SK-N-SH treated with all-trans-retinoic acid at 6 μM for 48 hours (cell line): ENCODE results near the gene MYD88.

Experiments
- ATAC-seq: fragments of 200-7000 bp; cut with Tn5 transposase; 3 replicates; pipeline ENCODE4 v1.9.1; 2020; ENCODE audit warnings: mild to moderate bottlenecking, moderate library complexity
- ARNTL ChIP-seq: fragments of 450-650 bp; formaldehyde crosslinking; IDR thresholded peaks from 2 replicates; pipeline ENCODE4 v1.5.0; 2020; ENCODE audit warnings: low read depth, mild to moderate bottlenecking, moderate library complexity, borderline replicate concordance
- BACH2 ChIP-seq: fragments of 250-450 bp; sonication (Bioruptor Pico); IDR thresholded peaks from 2 replicates; pipeline ENCODE4 v1.9.0; 2021; ENCODE audit warnings: mild to moderate bottlenecking, borderline replicate concordance
- CSDC2 ChIP-seq: fragments of 250-450 bp; sonication (Bioruptor Pico); IDR thresholded peaks from 2 replicates; pipeline ENCODE4 v1.5.0; 2020; ENCODE audit warnings: mild to moderate bottlenecking, moderate library complexity
- ESRRG ChIP-seq: fragments of 250-450 bp; sonication (Bioruptor Pico); IDR thresholded peaks from 2 replicates; pipeline ENCODE4 v1.6.1; 2021; ENCODE audit warnings: mild to moderate bottlenecking
- GLIS3 ChIP-seq: fragments of 250-450 bp; sonication (Bioruptor Pico); IDR thresholded peaks from 2 replicates; pipeline ENCODE4 v1.5.0; 2020; ENCODE audit warnings: mild to moderate bottlenecking, moderate library complexity
- ISL1 ChIP-seq: fragments of 250-450 bp; sonication (Bioruptor Pico); IDR thresholded peaks from 2 replicates; pipeline ENCODE4 v2.1.2; 2022; ENCODE audit warnings: mild to moderate bottlenecking, moderate library complexity
- OSR1 ChIP-seq: fragments of 250-450 bp; sonication (Bioruptor Pico); IDR thresholded peaks from 2 replicates; pipeline ENCODE4 v1.8.0; 2022; ENCODE audit warnings: moderate library complexity, mild to moderate bottlenecking, inconsistent platforms
- PPARA ChIP-seq: fragments of 250-450 bp; sonication (Bioruptor Pico); IDR thresholded peaks from 2 replicates; pipeline ENCODE4 v1.5.0; 2020; ENCODE audit warnings: mild to moderate bottlenecking, borderline replicate concordance
- RARB ChIP-seq: fragments of 250-450 bp; sonication (Bioruptor Pico); IDR thresholded peaks from 2 replicates; pipeline ENCODE4 v1.8.0; 2021; ENCODE audit warnings: mild to moderate bottlenecking, moderate library complexity
- SNAI2 ChIP-seq: fragments of 250-450 bp; sonication (Bioruptor Pico); IDR thresholded peaks from 2 replicates; pipeline ENCODE4 v1.5.0; 2020; ENCODE audit warnings: mild to moderate bottlenecking, moderate library complexity
- TOX ChIP-seq: fragments of 250-450 bp; sonication (Bioruptor Pico); IDR thresholded peaks from 2 replicates; pipeline ENCODE4 v1.8.0; 2021; ENCODE audit warnings: mild to moderate bottlenecking, moderate library complexity, borderline replicate concordance
- ZFP3 ChIP-seq: fragments of 250-450 bp; sonication (Bioruptor Pico); IDR thresholded peaks from 2 replicates; pipeline ENCODE4 v1.5.0; 2020; ENCODE audit warnings: mild to moderate bottlenecking, moderate library complexity
- ZFP30 ChIP-seq: fragments of 450-650 bp; formaldehyde crosslinking; IDR thresholded peaks from 2 replicates; pipeline ENCODE4 v1.5.0; 2022; ENCODE audit warnings: mild to moderate bottlenecking, moderate library complexity
- ZNF565 ChIP-seq: fragments of 450-650 bp; formaldehyde crosslinking; conservative IDR thresholded peaks from 2 replicates; pipeline ENCODE4 v1.5.0; 2020; ENCODE audit warnings: low read depth, mild to moderate bottlenecking, moderate library complexity
- ZNF70 ChIP-seq: fragments of 450-650 bp; formaldehyde crosslinking; IDR thresholded peaks from 2 replicates; pipeline ENCODE4 v1.5.0; 2020; ENCODE audit warnings: mild to moderate bottlenecking, moderate library complexity
- ZNF8 ChIP-seq: fragments of 450-650 bp; formaldehyde crosslinking; IDR thresholded peaks from 2 replicates; pipeline ENCODE4 v1.5.0; 2020; ENCODE audit warnings: mild to moderate bottlenecking, moderate library complexity
- TF ChIP-seq, protein P1 (sequence below): fragments of 250-450 bp; sonication (Bioruptor Pico); IDR thresholded peaks from 2 replicates; pipeline ENCODE4 v1.8.0; 2020; ENCODE audit warnings: mild to moderate bottlenecking, moderate library complexity, borderline replicate concordance
- TF ChIP-seq, protein P2 (sequence below): fragments of 250-450 bp; sonication (Bioruptor Pico); IDR thresholded peaks from 2 replicates; pipeline ENCODE4 v1.5.0; 2020; ENCODE audit warnings: mild to moderate bottlenecking, moderate library complexity
- TF ChIP-seq, protein P3 (sequence below): fragments of 250-450 bp; sonication (Bioruptor Pico); IDR thresholded peaks from 2 replicates; pipeline ENCODE4 v1.5.1; 2020; ENCODE audit warnings: low read depth, mild to moderate bottlenecking, moderate library complexity
- TF ChIP-seq, protein P4 (sequence below): fragments of 250-450 bp; sonication (Bioruptor Pico); IDR thresholded peaks from 2 replicates; pipeline ENCODE4 v1.8.0; 2021; ENCODE audit warnings: low read depth, mild to moderate bottlenecking, moderate library complexity, borderline replicate concordance
- TF ChIP-seq, protein P5 (sequence below): fragments of 250-450 bp; sonication (Bioruptor Pico); IDR thresholded peaks from 2 replicates; pipeline ENCODE4 v1.5.1; 2021; ENCODE audit warnings: mild to moderate bottlenecking, moderate library complexity

Gene MYD88

DNA sequence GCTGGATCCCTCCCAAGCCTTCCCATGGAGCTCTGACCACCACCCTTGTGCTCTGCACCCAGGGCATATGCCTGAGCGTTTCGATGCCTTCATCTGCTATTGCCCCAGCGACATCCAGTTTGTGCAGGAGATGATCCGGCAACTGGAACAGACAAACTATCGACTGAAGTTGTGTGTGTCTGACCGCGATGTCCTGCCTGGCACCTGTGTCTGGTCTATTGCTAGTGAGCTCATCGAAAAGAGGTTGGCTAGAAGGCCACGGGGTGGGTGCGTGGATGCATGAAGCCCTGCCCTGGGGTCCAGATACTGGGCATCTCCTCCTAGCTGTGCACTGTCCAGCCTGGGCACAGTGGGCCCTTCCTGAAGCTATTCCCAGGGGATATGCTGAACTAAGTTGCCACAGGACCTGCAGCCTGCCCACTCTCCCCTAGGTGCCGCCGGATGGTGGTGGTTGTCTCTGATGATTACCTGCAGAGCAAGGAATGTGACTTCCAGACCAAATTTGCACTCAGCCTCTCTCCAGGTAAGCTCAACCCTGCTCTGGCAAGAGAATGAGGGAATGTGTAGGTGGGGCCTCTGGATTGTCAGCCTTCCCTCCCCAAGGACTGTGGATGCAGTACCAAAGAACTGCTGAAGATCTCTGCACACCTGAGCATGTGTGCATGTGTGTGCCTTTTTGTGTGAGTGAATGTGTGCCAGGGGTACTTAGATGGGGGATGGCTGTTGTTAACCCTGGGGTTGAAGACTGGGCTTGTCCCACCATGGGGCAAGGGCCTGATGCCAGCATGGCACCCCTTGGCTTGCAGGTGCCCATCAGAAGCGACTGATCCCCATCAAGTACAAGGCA lies 2.1 kb downstream of the MYD88 start:
- no peak for TF ChIP-seq OSR1 (CRISPR knock-in tag)
- TF ChIP-seq PPARA (CRISPR knock-in tag), result no peak
- no peak for TF ChIP-seq ESRRG (CRISPR knock-in tag)
- TF ChIP-seq ZNF8 (CRISPR knock-in tag), result no peak
- TF ChIP-seq ZNF565 (CRISPR knock-in tag), result no peak
- TF ChIP-seq, protein P1, sequence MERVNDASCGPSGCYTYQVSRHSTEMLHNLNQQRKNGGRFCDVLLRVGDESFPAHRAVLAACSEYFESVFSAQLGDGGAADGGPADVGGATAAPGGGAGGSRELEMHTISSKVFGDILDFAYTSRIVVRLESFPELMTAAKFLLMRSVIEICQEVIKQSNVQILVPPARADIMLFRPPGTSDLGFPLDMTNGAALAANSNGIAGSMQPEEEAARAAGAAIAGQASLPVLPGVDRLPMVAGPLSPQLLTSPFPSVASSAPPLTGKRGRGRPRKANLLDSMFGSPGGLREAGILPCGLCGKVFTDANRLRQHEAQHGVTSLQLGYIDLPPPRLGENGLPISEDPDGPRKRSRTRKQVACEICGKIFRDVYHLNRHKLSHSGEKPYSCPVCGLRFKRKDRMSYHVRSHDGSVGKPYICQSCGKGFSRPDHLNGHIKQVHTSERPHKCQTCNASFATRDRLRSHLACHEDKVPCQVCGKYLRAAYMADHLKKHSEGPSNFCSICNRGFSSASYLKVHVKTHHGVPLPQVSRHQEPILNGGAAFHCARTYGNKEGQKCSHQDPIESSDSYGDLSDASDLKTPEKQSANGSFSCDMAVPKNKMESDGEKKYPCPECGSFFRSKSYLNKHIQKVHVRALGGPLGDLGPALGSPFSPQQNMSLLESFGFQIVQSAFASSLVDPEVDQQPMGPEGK (CRISPR knock-in tag), result no peak
- TF ChIP-seq BACH2 (CRISPR knock-in tag), result no peak
- TF ChIP-seq, protein P2, sequence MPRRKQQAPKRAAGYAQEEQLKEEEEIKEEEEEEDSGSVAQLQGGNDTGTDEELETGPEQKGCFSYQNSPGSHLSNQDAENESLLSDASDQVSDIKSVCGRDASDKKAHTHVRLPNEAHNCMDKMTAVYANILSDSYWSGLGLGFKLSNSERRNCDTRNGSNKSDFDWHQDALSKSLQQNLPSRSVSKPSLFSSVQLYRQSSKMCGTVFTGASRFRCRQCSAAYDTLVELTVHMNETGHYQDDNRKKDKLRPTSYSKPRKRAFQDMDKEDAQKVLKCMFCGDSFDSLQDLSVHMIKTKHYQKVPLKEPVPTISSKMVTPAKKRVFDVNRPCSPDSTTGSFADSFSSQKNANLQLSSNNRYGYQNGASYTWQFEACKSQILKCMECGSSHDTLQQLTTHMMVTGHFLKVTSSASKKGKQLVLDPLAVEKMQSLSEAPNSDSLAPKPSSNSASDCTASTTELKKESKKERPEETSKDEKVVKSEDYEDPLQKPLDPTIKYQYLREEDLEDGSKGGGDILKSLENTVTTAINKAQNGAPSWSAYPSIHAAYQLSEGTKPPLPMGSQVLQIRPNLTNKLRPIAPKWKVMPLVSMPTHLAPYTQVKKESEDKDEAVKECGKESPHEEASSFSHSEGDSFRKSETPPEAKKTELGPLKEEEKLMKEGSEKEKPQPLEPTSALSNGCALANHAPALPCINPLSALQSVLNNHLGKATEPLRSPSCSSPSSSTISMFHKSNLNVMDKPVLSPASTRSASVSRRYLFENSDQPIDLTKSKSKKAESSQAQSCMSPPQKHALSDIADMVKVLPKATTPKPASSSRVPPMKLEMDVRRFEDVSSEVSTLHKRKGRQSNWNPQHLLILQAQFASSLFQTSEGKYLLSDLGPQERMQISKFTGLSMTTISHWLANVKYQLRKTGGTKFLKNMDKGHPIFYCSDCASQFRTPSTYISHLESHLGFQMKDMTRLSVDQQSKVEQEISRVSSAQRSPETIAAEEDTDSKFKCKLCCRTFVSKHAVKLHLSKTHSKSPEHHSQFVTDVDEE, result no peak
- no peak for TF ChIP-seq GLIS3 (CRISPR knock-in tag)
- TF ChIP-seq, protein P3, sequence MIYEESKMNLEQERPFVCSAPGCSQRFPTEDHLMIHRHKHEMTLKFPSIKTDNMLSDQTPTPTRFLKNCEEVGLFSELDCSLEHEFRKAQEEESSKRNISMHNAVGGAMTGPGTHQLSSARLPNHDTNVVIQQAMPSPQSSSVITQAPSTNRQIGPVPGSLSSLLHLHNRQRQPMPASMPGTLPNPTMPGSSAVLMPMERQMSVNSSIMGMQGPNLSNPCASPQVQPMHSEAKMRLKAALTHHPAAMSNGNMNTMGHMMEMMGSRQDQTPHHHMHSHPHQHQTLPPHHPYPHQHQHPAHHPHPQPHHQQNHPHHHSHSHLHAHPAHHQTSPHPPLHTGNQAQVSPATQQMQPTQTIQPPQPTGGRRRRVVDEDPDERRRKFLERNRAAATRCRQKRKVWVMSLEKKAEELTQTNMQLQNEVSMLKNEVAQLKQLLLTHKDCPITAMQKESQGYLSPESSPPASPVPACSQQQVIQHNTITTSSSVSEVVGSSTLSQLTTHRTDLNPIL (CRISPR knock-in tag), result no peak
- no peak for TF ChIP-seq SNAI2 (CRISPR knock-in tag)
- TF ChIP-seq, protein P4, sequence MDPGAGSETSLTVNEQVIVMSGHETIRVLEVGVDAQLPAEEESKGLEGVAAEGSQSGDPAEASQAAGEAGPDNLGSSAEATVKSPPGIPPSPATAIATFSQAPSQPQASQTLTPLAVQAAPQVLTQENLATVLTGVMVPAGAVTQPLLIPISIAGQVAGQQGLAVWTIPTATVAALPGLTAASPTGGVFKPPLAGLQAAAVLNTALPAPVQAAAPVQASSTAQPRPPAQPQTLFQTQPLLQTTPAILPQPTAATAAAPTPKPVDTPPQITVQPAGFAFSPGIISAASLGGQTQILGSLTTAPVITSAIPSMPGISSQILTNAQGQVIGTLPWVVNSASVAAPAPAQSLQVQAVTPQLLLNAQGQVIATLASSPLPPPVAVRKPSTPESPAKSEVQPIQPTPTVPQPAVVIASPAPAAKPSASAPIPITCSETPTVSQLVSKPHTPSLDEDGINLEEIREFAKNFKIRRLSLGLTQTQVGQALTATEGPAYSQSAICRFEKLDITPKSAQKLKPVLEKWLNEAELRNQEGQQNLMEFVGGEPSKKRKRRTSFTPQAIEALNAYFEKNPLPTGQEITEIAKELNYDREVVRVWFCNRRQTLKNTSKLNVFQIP (CRISPR knock-in tag), result no peak
- no peak for TF ChIP-seq CSDC2 (CRISPR knock-in tag)
- TF ChIP-seq, all 23 proteins: peak for 0

DNA sequence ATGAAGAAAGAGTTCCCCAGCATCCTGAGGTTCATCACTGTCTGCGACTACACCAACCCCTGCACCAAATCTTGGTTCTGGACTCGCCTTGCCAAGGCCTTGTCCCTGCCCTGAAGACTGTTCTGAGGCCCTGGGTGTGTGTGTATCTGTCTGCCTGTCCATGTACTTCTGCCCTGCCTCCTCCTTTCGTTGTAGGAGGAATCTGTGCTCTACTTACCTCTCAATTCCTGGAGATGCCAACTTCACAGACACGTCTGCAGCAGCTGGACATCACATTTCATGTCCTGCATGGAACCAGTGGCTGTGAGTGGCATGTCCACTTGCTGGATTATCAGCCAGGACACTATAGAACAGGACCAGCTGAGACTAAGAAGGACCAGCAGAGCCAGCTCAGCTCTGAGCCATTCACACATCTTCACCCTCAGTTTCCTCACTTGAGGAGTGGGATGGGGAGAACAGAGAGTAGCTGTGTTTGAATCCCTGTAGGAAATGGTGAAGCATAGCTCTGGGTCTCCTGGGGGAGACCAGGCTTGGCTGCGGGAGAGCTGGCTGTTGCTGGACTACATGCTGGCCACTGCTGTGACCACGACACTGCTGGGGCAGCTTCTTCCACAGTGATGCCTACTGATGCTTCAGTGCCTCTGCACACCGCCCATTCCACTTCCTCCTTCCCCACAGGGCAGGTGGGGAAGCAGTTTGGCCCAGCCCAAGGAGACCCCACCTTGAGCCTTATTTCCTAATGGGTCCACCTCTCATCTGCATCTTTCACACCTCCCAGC lies 2.9 kb downstream of the MYD88 start:
- ATAC-seq, result no peak
- TF ChIP-seq TOX (CRISPR knock-in tag) (no peak), CSDC2 (CRISPR knock-in tag) (no peak), ESRRG (CRISPR knock-in tag) (no peak), RARB (CRISPR knock-in tag) (no peak), PPARA (CRISPR knock-in tag) (no peak), ZNF8 (CRISPR knock-in tag) (no peak), ZFP3 (CRISPR knock-in tag) (no peak), SNAI2 (CRISPR knock-in tag) (no peak), ARNTL (CRISPR knock-in tag) (no peak), ISL1 (CRISPR knock-in tag) (no peak), ZNF565 (CRISPR knock-in tag) (no peak), ZNF70 (CRISPR knock-in tag) (no peak), ZFP30 (no peak)
- TF ChIP-seq, protein P3 (CRISPR knock-in tag), result no peak
- TF ChIP-seq, protein P4 (CRISPR knock-in tag), result no peak
- TF ChIP-seq, protein P5, sequence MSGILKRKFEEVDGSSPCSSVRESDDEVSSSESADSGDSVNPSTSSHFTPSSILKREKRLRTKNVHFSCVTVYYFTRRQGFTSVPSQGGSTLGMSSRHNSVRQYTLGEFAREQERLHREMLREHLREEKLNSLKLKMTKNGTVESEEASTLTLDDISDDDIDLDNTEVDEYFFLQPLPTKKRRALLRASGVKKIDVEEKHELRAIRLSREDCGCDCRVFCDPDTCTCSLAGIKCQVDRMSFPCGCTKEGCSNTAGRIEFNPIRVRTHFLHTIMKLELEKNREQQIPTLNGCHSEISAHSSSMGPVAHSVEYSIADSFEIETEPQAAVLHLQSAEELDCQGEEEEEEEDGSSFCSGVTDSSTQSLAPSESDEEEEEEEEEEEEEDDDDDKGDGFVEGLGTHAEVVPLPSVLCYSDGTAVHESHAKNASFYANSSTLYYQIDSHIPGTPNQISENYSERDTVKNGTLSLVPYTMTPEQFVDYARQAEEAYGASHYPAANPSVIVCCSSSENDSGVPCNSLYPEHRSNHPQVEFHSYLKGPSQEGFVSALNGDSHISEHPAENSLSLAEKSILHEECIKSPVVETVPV (CRISPR knock-in tag), result no peak

More for the DNA sequence above, 2.1 kb downstream of the MYD88 start:
- no peak for ATAC-seq
